Activated CD4-positive, alpha-beta T cell treated with anti-CD3 and anti-CD28 coated beads, Interleukin-2, amount 50 U/mL, for 24 hours (primary cell): ENCODE measurements around the gene KLHDC7B.
"Not testable (repeated sequence)": the region's sequence is repeated elsewhere in the genome, so short reads cannot be mapped to it uniquely, and the experiment has no call there.

ENCODE experiments used
- DNase-seq, 2 donors: peaks; one replicate each; pipeline ENCODE4 v3.0.0-alpha.2; 2020; ENCODE audit warnings: low read depth in 1 of 2, low spot score in 1 of 2

The KLHDC7B gene

DNA sequence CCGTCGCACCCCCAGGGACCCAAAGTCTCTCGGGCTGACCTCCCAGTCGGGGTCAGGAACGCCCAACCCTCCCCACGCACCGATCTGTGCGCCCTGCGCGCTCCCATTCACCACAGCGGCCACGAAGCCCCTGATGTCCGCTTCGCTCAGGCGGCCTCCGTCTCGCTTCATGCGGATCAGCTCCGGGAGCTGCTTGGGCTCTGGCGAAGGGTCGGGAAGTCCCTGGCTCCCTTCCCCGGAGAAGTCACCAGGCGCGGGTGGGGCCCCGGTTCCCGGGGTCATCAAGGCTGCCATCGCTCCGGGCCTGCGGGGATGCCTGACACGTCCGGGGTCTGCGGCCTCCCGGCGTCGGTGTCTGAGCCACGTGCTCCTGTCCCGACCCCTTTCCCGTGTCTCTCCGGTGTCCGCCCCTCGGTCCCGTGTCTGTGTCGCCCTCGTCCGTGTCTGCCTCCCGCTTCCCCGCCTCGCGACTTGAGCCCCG is 16.2 kb upstream of the KLHDC7B start:
- DNase-seq: no peak

DNA sequence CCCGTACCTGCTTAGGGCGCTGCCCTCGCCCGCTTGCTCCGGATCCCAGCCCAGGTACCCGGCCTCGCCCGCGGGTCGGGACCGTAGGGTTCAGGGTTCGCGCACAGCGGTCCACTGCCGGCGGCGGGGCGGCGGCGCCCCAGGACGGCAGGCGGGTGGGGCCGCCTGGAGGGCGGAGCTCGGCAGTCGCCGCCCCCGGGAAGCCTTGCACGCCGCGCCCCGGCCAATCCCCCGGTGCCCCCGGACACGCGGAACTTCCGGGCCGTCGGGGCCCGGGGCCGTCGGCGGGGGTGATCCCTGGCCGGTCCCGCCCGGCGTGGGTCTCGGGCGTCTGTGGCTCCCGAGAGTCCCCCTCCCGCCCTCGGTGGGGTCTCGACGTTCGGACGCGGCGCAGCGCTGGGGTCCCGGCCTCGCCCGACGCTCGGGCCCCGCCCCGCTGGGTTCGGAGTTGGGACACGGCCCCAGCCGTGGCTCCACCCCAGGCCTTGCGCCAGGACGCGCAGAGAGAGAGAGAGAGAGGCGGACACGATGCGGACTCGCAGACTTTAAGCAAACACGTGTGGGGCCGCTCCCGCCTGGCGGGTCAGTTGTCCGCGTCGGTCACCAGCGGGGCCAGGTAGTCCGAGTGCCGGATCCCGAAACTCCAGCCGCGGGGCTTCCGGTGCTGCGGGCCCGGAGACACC is 15.7 kb upstream of the KLHDC7B start, which contains the start of gene TYMP:
Gene TYMP (minus strand): TSS at position 116 of the 683 bp plus-strand sequence. CDS start 303 bp downstream, outside the sequence.
- DNase-seq: peak in 1 of 2 donors; percentile 60

DNA sequence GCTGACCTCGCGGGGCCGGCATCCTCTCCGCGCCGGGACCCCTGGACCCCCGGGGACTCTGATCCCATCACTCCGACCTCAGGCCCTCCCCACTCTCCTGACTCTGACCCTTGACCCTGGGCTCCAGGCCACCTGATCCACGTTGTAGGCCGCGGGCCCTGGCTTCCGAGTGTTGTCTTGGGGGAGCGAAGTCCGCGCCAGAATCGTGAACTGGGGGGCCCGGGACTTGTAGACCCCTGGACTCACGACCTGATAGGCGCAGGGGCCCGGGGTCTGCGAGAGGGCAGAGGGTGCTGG is 15.2 kb upstream of the KLHDC7B start:
- DNase-seq: no peak

DNA sequence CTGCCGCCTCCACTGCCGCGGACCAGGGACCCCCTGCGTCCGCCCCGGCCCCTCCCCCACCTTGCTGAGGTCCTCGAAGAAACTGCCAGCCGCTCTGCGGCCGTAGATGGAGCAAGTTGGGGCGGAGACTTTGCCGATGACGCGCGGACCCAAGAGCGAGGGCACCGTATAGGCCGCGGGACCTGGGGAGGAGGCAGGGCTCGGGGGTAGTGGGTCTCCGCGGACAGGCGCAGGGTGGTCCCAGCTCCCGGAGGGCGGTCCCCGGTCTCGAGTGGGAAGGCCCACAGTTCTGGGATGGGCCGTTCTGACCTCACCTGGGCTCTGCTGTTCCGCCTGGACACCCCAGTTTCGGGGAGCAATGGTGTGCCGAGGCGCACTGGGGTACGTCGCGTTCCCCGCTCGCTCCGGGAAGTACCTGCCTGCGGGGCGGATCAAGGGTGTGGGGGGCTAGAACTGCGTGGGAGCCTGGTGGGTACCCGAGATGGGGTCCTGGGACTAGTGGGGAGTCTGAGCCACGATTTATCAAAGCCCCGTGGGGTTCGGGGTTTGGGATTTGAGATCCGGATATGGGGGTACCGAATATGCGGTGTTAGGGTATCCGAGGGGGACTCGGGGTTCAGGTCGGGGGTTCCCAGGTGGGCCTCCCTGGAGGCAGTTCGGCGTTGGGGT is 14.7 kb upstream of the KLHDC7B start:
- DNase-seq: peak; percentile 67 to 76

DNA sequence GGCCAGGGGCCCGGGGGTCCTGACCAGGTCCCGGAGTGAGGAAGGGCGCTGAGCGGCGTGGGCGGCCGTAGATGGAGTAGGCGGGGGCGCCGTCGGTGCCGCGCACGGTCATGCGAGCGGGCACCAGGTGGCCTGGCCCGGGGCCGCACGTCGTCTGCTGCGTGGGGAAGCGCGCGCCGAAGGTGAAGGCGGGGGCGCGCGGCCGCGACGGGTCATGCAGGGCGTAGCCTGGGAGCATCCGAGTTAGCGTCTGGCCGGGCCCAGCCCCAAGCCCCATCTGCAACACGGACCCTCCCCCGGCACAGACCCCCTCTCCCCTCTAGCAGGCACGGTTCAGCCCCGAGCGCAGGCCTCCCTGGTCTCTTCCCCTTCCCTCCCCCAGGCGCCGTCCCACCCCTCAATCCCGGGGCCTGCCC is 14.1 kb upstream of the KLHDC7B start:
- DNase-seq: peak in 1 of 2 donors; percentile 47

DNA sequence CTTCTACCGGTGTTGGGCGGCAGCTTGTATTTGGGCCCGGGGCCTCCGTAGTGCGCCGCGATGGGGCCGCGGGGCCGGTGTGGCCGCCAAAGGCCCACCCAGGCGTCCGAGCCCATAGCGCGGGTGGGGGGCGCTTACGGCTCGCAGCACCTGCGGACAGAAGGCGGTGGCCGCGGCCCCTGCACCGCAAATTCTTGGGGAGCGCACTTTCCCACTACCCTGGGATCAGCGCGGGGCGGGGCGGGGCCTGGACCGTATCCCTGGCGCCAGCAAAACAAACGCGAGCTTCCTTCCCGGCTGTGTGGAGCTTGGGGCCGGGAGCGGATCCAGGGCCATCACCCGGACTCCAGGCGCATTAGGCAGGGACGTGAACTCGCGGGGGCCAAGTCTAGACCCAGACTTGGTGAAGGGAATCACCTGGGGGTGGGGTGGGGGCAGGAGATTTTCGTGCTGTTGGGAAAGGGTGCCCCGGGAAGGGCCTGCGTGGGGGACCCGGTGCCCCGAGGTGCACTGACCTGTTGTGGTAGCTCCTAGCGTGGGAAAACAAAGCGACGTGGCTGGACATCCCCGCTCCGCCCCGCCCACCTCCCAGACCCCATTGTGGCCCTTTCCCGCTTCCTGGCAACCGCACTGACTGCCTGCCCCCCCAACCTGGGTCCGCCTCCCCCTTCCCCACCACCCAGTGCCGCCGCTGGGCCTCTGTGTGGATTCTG is 13.6 kb upstream of the KLHDC7B start:
- DNase-seq: no peak

DNA sequence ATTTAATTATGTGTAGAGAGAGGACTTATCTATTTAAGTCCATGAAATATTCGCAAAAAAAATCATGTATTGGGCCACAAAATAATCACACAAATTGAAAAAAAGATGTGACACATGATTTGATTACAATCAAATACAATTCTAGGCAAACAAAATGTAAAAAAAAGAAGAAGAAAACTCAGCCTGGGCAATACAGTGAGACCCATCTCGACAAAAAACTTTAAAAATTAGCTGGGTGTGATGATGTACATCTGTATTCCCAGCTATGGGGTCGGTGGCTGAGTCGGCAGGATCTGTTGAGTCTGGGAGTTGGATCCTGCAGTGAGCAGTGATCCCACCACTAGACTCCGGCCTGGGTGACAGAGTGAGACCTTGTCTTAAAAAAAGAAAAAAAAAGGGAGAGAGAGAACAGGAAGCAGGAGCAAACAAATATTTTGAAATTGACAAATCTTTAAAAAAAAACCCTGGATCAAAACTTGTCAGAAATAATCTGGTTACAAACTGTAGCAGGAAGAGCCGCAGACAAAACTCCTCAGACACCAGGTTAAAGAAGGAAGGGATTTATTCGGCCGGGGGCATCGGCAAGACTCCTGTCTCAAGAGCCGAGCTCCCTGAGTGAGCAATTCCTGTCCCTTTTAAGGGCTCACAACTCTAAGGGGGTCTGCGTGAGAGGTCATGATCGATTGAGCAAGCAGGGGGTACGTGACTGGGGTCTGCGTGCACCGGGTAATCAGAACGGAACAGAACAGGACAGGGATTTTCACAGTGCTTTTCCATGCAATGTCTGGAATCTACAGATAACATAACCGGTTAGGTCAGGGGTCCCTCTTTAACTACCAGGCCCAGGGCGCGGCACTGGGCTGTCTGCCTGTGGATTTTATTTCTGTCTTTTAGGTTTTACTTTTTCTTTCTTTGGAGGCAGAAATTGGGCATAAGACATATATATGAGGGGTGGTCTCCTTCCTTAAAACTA is 12.6 kb upstream of the KLHDC7B start:
- no peak for DNase-seq

DNA sequence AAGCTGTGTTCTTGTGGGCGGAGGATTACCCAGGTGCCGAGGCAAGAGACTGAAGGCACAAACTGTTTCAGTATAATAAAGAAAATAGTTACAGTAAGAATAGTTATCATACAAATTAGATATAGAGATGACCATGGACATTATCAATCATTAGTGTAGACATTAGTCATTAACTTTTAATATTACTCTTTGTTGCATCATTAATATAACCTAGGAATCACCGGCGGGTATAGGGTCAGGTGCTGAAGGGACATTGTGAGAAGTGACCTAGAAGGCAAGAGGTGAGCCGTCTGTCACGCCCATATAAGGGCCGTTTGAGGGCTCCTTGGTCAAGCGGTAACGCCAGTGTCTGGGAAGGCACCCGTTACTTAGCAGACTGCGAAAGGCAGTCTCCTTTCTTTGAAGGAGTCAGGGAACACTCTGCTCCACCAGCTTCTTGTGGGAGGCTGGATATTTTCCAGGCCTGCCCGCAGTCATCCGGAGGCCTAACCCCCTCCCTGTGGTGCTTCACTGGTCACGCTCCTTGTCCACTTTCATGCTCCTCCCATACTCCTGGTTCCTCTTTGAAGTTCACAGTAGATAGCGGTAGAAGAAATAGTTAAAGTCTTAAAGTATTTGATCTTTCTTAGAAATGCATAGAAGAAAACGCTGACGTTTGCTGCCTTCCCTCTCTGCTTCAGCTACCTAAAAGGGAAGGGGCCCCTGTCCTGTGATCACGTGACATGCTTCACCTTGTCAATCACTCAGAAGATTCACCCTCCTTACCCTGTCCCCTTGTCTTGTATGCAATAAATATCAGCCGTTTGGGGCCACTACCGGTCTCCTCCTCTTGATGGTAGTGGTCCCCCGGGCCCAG is 11.6 kb upstream of the KLHDC7B start:
- DNase-seq: not testable (repeated sequence)

DNA sequence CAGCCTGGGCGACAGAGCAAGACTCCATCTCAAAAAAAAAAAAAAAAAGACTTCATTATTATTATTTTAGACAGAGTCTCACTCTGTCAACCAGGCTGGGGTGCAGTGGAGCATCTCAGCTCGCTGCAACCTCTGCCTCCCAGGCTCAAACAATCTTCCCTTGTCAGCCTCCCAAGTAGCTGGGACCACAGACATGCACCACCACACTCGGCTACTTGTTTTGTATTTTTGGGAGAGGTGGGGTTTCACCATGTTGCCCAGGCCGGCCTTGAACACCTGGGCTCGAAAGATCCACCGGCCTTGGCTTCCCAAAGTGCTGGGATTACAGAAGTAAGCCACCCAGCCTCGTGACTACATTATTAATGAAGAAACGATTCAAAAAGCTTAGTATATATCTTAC is 10.6 kb upstream of the KLHDC7B start:
- DNase-seq: no peak

DNA sequence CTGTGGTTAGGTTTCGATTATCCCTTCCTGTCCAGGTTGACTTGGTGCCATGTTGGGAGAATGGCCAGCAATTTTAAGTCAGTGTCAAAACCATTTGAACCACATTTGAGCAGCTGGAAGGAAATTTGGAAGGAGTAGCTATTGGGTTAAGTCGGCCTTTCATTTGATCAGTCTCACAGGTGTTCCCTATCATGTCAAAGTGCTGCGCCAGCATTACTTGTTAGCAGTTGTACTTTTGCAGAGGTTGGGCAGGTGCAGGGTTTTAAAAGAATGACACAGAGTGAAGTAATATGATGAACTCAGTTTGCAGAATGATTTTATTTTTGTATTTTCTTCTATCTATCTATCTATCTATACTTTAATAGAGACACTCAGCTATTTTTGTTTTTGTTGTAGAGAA is 9.5 kb upstream of the KLHDC7B start:
- DNase-seq: no peak

DNA sequence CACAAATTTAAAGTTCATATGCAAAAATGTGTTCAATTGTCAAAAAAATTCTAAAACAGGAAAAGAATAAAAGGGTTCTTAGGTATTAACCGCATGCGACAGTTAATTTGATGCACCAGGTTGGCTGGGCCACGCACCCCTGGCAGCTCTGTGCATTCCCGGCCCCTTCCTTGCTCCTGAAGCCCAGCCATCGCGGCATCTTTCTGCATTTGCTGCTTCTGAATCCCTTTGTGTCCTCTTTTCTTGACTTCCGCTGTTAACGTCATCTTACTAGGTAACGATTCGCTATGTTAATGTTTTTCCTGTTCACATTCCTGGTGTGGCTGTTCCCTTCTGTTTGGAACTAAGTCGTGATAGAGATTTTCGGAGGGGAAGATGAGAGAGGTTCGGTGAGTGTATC is 7.9 kb upstream of the KLHDC7B start:
- DNase-seq: no peak

DNA sequence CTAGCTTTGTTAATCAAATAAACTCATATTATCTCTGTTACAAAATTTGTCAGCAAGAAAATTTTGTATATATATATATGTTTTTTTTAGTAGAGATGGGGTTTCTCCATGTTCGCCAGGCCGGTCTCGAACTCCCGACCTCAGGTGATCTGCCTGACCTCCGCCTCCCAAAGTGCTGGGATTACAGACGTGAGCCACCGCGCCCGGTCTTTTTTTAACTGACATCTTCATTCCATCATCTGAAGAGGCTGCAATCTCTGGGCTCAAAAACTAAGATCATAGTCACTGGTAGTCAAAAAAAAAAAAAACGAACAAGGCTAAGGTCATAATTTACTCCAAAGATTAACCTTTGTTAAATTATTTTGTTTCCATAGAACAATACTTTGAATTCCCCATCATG is 5.3 kb upstream of the KLHDC7B start:
- DNase-seq: no peak

DNA sequence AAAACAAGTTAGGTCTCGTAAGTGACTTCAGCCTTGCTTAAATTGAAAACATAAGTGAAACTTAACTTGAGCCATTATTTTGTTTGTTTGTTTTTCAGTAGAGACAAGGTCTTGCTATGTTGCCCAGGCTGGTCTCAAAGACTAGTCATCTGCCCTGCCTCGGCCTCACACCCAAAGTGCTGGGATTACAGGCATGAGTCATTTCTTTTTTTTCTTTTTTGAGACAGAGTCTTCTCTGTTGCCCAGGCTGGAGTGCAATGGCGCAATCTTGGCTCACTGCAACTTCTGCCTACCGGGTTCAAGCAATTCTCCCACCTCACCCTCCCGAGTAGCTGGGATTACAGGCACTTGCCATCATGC is 4.1 kb upstream of the KLHDC7B start:
- DNase-seq: not testable (repeated sequence)

DNA sequence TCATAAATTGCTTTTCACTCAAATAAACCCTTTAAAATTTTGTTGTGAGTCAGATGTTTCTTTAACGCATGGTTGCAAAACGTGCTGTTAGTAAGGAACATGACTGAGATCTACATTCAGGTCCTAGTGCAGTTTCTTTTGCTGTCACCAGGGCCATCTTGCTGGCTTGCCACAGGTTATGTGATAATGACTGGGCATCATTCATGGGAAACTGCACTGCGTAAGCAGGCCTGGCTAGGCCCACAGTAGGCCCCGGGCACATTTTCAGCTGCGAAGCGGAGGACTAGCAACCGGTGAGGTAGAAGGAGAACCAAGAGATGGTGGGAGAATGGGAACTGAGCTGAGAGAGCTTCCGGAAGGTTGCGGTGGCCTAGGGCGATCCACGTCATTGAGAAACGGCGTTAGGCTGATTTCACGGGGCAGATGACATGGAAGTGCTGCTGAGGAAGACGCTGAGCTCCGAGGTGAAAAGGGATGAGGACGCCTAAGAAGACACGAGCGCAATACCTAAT is 3.2 kb upstream of the KLHDC7B start:
- DNase-seq: no peak

DNA sequence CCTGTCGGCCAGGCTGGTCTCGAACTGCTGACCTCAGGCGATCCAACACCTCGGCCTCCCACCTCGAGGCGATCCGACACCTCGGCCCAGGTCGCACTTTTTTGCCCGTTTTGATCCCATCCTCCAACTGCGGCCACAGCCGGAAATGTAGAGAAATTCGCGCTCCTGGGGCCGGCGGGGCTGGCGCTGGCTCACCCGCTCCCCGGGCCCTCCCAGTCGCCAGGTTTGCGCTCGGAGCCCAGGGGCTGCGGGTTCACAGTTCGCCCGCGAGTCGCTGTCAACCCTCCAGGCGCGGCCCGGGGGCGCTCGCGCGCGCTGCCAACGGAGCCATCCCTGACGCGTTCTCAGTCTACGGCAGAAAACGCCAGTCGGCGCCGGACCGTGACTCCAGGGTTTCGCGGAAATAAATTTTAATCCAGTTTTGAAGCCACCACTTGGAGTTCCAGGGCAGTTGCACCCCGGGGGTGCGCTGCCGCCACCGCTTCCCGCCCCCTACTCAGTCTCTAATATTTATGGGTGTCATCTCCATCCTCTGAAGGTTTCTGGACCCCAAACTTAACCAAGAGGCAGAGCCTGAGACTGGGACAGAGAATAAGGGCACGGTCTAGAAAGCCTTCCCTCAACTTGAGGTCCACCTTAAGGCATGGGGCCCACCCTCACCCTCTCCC is 1.5 kb upstream of the KLHDC7B start:
- peak; percentile 64 to 75 for DNase-seq

DNA sequence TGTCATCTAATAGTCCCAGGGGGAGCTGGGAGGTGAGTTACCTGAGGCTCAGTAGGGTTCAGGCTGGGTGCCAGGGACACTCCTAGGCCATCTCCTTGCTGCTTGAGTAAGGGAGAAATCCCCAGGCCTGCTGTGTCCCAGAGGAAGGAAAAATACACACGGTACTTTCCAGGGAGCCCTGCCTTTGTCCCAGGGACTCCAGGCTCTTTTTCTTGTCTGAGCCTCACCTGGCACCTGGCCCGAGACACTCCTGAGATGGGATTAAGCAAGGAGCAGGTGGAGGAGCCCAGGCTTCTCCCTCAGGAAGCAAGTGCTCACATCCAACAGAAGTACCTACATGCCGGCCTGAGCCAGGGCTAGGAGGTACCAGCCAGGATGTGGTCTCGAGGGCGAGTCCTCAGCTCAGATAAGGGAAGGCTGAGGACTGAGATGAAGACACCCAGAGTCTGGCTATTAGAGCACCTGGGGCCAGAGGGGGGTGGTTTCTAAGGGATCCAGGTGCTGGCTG is 899 bp upstream of the KLHDC7B start:
- no peak for DNase-seq

DNA sequence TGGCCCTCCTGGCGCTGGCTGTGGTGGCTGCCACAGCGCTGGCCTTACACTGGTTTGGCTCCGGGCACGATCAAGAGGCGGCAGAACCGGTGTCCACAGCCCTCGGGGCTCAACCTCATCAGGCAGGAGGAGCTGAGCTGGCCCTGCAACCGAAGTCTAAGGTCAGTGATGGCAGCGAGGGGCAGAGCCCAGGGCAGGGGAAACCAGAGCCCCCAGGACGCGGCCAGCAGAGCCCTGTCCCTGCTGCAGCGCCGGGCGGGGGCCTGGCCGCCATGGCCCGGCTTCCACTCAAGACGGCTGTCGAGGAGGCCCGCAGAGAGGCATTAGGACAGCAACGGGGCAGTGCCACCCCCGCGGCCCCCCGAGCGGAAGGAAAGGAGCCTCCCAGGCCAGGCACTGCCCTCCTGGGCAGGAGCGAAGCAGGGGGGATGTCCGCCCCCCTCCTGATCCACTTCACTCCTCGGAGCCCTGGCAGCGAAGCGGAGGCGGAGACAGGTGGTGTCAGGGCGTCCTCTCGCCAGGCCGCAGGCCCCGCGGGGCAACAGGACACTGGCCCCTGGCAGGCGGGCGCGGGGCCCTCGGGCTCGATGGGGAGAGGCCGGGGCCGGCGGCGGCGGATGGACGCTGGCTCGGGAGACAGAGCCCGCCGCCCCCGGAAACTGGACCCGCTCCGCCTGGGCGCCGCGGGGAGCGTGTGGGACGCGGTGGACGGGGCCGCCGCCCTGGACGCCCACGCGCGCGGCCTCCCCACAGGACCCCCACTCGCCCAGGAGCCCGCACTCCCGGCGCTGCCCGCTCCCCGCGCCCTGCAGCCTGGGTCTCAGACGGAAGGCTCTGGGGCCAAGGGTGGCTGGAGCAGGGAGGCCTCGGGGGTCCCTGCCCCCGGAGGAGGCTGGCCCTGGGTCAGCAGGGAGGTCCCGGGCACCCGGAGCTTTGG is 895 bp downstream of the KLHDC7B start:
- DNase-seq: no peak
